ENCODE measurements around the gene ZNF474.

ZNF474 gene

DNA sequence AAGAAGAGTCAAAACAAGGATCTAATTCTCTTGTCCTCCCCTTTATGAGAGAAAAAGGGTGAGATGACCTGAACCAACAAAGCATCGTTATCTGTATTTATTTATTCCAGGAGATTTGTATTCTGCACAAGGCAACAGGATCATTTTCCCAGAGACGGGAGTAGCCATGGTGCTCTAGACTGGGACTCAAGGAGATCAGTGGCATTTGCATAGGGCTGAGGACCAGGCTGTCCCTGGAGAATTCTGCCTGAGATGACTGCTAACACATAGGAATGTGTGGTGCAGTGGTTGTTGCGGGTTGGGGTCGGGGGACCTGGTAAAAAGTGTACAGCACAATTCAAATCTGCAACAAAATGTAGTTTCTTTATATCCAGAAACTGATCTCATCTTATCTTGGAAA lies 22.3 kb upstream of the ZNF474 start:
- Mint-ChIP-seq H3K36me3 (no peaks in the 10 kb centered on the region), H3K27ac (no peak overlapping the region), H3K4me3 (no peak overlapping the region), H3K4me1 (no peaks in the 10 kb centered on the region), H3K27me3 (peaks cover 10% of the 10 kb centered on the region), H3K9me3 (no peaks in the 10 kb centered on the region)
- no peak for ATAC-seq

DNA sequence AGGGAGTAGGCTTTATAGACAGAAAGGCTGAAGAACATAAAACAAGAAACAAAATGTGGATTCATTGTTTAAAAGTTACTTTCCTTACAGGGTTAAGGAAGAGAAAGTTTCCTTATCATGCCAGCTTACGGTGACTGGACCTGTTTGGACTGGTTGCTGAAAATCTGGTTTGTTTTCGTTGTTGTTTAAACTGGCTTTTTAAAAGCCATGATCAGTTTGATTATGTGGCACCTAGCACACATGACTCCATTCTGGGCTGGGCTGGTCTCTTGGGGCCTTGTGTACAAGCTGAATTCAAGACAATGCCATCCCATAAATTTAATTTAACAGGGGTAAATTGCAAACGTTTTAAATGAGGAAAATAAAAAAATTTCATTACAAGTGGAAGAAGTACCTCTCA lies 18.4 kb upstream of the ZNF474 start:
- no peak for ATAC-seq
- Mint-ChIP-seq H3K36me3 (no peaks in the 10 kb centered on the region), H3K9me3 (no peaks in the 10 kb centered on the region), H3K27me3 (peaks cover 10% of the 10 kb centered on the region), H3K4me1 (no peaks in the 10 kb centered on the region), H3K27ac (no peak overlapping the region), H3K4me3 (no peak overlapping the region)

DNA sequence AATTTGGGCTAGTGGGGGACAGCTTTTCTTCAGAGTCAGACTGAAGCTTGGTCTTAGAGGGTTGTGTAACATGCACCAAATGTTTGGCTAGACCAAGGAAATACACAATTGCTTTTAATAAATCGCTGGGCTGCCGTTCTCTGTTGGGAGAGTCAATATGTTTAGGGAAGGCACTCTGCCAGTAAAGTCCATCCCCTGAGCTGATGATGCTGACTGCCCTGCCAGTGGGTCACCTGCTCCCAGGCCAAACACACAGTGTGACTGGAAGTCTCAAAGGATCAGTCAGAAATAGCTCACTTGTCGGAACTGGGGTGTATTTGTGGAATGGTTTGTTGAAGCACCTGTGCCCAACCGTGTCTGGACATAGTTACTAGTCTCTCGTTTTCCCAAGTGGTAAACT lies 17.9 kb upstream of the ZNF474 start:
- no peak overlapping the region for H3K4me3 Mint-ChIP-seq
- ATAC-seq: no peak
- no peaks in the 10 kb centered on the region for H3K36me3 Mint-ChIP-seq
- no peak overlapping the region for H3K27ac Mint-ChIP-seq
- H3K27me3 Mint-ChIP-seq: peaks cover 10% of the 10 kb centered on the region
- no peaks in the 10 kb centered on the region for H3K4me1 Mint-ChIP-seq
- no peaks in the 10 kb centered on the region for H3K9me3 Mint-ChIP-seq

DNA sequence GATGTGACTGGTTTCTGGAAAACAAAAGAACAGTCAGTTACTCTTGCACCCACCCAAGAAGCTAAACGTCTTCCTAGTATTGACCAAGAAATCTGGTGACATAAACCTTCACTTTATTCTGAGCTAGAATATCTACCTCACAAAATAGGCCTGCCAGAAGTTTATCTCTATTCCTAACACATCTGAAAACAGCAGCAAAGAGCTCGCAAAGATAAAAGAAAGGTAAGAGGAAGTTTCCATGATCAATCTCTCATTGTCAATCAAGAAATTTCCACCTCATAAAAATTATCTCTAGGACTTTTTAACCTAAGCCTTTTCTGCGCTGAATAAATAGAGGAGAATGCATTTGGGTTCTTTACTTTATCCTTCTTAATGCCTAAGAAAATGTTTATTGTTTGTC lies 17.3 kb upstream of the ZNF474 start:
- Mint-ChIP-seq H3K27me3 (peaks cover 10% of the 10 kb centered on the region), H3K27ac (no peak overlapping the region), H3K9me3 (no peaks in the 10 kb centered on the region), H3K4me1 (no peaks in the 10 kb centered on the region), H3K4me3 (no peak overlapping the region), H3K36me3 (no peaks in the 10 kb centered on the region)
- no peak for ATAC-seq

DNA sequence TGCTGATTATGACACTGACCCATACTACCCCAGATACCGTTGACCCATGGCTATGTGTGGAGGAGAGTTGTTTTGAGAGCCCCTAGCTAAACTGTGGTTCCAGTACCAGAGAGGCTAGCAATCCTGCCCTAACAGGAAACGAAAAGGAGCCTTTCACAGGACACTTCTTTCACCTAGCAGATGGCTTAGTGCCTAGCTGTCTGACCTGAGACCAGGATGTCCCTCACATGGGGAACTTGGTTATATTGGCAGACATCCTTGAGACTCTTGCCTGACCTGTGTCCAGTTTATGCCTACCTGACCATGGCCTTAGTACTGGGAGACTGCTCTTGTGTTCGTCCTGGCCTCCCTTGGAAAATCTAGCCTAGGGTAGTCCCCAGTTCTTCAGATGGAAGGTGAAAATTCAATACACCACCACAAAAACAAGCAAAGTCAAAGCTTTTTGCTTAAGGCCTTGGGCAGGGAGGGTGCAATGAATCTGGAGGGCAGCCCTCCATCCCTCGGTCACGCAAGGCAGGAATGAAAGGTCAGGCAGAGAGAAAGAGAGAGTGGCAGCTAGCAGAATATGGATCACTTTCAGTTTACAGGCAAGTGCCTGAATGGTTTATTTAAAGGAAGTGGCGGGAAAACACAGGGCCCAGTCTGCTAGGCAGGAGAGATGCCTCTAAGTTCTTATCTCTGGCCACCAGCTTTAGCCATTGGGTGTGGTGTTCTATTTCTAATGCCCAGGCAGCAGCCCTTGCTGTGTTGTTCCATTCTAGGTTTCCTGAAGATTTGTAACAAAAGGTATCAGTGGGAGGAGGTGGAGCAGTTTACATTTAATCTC lies 16.4 kb upstream of the ZNF474 start:
- H3K27me3 Mint-ChIP-seq: peaks cover 2% of the 10 kb centered on the region
- H3K27ac Mint-ChIP-seq: no peak overlapping the region

DNA sequence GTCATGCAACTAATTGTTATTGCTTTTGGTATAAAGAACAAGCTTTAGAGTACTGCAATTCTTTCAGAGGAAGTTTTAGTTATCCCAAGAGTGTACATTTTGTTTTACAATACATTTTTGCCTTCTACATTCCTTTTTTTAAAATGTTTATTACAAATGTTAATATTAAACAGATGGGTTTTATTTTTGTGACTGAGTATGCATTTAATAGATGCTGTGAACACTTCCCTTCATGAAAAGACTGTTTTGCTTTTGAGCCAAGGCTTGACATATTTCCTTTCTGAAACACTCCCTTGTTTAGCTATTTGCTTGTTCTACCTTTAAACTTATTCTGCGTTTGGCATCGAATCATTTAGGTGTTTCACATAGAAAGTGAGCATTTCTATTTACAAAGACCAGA lies 14.8 kb upstream of the ZNF474 start:
- no peak overlapping the region for H3K4me3 Mint-ChIP-seq
- no peaks in the 10 kb centered on the region for H3K9me3 Mint-ChIP-seq
- H3K27me3 Mint-ChIP-seq: no peaks in the 10 kb centered on the region

More for the DNA sequence above, 16.4 kb upstream of the ZNF474 start:
- no peaks in the 10 kb centered on the region for H3K4me1 Mint-ChIP-seq
- no peaks in the 10 kb centered on the region for H3K9me3 Mint-ChIP-seq
- no peaks in the 10 kb centered on the region for H3K36me3 Mint-ChIP-seq
- no peak for ATAC-seq
- H3K4me3 Mint-ChIP-seq: no peak overlapping the region

DNA sequence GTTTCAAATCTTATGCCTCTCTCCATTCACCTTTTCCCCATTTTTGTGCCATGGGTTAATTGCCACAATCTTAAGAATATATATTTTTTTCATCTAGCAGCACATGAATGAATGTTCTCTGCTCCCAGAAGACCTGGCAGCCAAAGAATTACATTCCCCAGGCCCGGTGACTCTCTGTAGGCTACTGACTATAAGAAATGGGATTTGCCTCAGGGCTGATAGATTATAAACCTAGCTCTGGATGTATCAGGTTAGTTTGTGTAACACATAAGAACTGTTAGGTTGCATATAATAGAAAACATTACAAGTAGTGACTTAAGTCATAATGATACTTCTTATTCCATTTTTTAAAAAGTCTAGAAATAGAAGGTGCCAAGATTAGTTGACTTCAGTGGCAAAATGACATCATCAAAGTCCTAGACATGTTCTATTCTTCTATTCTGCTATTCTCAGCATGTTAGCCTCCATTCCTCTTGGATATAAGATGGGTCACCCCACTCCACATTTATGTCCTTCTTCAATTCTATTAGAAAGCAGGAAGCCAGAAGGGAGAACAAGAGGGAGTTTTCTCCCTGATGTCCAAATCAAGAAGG lies 10.9 kb upstream of the ZNF474 start:
- H3K36me3 Mint-ChIP-seq: no peaks in the 10 kb centered on the region
- no peak overlapping the region for H3K27ac Mint-ChIP-seq
- H3K4me1 Mint-ChIP-seq: no peaks in the 10 kb centered on the region
- peaks cover 8% of the 10 kb centered on the region for H3K27me3 Mint-ChIP-seq
- no peaks in the 10 kb centered on the region for H3K9me3 Mint-ChIP-seq
- no peak for ATAC-seq
- H3K4me3 Mint-ChIP-seq: no peak overlapping the region

More for the DNA sequence above, 14.8 kb upstream of the ZNF474 start:
- no peak for ATAC-seq
- H3K4me1 Mint-ChIP-seq: no peaks in the 10 kb centered on the region
- no peaks in the 10 kb centered on the region for H3K36me3 Mint-ChIP-seq
- H3K27ac Mint-ChIP-seq: no peak overlapping the region

DNA sequence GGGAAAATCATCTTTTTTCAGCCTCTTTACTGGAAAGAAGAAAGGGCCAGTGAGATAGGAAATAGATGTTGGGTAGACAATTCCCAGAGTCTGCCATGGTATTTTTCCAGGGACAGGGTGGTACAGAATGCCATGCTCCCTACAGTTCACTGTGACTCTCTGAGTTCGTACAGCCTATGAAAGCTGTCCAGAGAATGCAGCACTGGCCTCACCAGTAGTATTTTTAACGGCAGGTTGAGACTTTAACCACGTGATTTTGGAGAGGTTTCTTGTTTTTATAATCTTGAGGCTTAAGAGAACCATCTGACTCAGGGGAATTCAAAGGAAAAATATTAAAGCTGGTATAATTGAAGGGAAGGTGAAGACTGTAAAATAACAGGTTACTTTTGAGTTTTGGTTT lies 10.1 kb upstream of the ZNF474 start:
- H3K4me3 Mint-ChIP-seq: no peak overlapping the region
- H3K27ac Mint-ChIP-seq: no peak overlapping the region
- no peak for ATAC-seq
- peaks cover 8% of the 10 kb centered on the region for H3K27me3 Mint-ChIP-seq
- no peaks in the 10 kb centered on the region for H3K9me3 Mint-ChIP-seq
- H3K36me3 Mint-ChIP-seq: no peaks in the 10 kb centered on the region
- no peaks in the 10 kb centered on the region for H3K4me1 Mint-ChIP-seq

DNA sequence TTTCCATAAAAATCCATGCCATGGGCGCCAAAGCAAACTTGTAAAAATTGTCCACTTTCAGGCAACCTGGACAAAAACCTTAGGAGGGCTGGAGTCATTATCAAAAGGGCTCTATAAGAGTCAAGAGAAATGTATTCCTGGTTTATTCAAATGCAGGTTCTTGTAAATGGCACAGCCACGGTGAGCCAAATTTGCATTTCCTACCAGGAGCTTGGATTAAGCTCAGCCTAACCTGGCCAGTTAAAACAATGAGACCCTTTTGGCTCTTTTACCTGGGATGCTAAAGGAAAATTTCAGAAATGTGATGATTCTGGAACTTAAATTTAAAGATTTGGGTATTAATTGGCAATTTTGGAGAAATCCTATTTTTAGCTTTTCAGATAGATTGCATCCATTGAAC lies 8.9 kb upstream of the ZNF474 start:
- H3K36me3 Mint-ChIP-seq: no peaks in the 10 kb centered on the region
- no peak overlapping the region for H3K27ac Mint-ChIP-seq
- no peaks in the 10 kb centered on the region for H3K9me3 Mint-ChIP-seq
- peaks cover 8% of the 10 kb centered on the region for H3K27me3 Mint-ChIP-seq
- no peaks in the 10 kb centered on the region for H3K4me1 Mint-ChIP-seq
- no peak overlapping the region for H3K4me3 Mint-ChIP-seq
- ATAC-seq: no peak

DNA sequence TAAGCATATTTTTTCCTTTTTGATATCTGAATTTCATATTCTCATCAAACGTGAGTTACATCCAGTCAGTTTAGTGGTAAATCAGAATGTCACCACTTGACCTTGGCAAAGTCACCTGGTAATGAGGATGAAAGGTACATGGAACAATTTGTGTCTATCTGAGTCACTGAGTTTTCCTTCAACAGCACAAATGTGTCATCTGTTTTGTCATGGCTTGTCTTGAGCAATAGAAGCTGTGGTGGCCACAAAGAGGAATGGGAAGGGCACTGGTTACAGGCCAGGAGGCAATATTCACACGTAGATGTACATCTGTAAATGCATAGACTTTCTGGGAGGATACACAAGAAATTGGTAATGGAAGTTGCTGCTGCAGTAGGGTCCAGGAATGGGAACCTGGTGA lies 8.4 kb upstream of the ZNF474 start:
- Mint-ChIP-seq H3K9me3 (no peaks in the 10 kb centered on the region), H3K36me3 (no peaks in the 10 kb centered on the region), H3K4me3 (no peak overlapping the region), H3K27ac (no peak overlapping the region), H3K4me1 (no peaks in the 10 kb centered on the region), H3K27me3 (peaks cover 8% of the 10 kb centered on the region)
- no peak for ATAC-seq

DNA sequence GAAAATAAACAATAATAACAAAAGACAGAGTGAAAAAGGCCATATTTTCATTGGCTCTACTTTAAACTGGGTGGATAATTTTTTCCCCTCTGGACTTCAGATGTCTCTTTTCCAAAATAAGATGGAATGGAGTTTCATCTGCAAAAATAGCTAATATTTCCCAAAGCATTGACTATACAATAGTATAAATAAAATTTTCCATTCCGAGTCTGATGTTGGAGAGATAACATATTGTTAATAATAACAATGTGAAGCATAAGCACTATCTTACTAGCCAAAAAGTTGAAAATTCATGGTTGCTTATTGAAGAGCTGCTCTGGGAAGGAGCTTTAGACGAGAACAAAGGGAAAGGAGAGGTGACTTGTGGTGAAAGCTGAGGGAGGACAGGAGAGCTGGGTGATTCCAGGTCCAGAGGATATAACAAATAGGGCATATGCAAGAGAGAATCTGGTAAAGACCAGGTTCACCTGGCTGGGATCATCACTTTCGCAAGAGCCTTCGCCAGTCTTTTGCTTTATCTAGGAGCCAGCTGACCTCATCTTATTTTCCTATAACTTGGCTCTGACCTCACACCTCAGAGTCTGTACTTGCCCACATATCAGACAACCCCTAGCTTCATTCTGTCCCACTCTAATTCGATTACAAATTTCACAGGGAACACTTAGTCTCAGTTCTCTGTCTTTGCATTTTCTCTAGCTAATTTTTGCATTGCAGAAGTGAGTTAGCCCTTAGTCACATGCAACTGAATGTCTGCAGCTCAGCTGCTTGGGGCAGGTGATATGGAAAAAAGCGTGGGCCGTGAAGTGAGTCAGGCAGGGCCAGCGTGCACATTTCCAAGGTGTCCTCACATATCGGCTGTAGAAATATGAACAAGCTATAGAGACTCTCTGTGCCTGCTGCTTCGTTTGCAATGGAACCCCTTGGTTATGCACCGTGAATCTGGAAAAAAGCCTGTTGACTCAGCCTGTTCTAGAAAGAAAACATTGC lies 7.6 kb upstream of the ZNF474 start:
- Mint-ChIP-seq H3K27ac (no peak overlapping the region), H3K4me3 (no peak overlapping the region), H3K9me3 (no peaks in the 10 kb centered on the region), H3K36me3 (no peaks in the 10 kb centered on the region), H3K4me1 (no peaks in the 10 kb centered on the region), H3K27me3 (peaks cover 8% of the 10 kb centered on the region)
- no peak for ATAC-seq

DNA sequence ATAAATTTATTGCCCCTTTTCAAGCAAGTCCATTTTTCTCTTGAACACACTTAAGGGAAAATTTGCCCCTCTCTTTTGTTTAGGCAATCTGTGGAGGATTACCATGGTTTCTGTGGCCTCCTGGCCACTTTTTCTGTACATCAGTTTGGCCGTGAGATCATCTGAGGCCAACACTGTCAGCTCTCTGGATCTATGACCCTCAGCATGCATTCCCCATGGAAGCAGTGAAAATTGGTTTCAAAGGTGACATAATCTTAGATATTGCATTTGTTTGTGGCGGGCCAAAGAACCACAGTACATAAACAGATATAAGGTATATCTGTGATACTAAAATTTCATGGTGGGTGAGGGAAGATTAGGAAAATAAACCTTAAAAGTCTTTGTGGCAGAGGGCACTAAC lies 4.6 kb upstream of the ZNF474 start:
- Mint-ChIP-seq H3K4me3 (no peak overlapping the region), H3K36me3 (no peaks in the 10 kb centered on the region), H3K27ac (no peak overlapping the region), H3K9me3 (no peaks in the 10 kb centered on the region), H3K27me3 (peaks cover 8% of the 10 kb centered on the region), H3K4me1 (no peaks in the 10 kb centered on the region)
- ATAC-seq: no peak

DNA sequence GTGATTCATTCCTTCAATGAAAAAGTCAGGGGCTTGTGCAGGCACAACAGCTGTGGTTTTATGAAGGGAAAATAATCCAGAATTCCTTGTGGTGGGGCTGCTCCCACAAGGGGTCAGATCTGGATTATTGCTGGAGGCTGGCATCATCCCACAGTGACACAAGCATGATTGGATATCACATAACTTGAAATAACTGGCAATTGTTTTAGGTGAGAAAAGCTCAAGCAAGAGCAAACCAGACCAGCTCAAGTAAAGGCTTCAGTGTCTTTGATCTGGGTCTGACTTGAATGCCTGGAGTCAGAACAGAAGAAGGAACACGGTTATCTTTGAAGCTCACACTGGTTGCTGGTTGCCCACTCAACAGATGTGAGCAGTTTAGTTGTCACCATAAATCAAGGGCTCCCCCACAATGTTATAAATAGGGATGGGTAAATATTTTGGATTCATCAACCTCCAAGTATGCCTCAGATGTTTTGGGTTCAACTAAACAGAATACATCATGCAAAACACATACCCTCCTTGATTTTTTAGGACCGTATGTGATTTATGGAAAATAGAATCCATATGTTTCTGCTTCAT lies 3.1 kb upstream of the ZNF474 start:
- peaks cover 8% of the 10 kb centered on the region for H3K27me3 Mint-ChIP-seq
- no peak for ATAC-seq
- H3K27ac Mint-ChIP-seq: no peak overlapping the region
- peaks cover 2% of the 10 kb centered on the region for H3K9me3 Mint-ChIP-seq
- H3K4me3 Mint-ChIP-seq: no peak overlapping the region
- no peaks in the 10 kb centered on the region for H3K36me3 Mint-ChIP-seq
- no peaks in the 10 kb centered on the region for H3K4me1 Mint-ChIP-seq

DNA sequence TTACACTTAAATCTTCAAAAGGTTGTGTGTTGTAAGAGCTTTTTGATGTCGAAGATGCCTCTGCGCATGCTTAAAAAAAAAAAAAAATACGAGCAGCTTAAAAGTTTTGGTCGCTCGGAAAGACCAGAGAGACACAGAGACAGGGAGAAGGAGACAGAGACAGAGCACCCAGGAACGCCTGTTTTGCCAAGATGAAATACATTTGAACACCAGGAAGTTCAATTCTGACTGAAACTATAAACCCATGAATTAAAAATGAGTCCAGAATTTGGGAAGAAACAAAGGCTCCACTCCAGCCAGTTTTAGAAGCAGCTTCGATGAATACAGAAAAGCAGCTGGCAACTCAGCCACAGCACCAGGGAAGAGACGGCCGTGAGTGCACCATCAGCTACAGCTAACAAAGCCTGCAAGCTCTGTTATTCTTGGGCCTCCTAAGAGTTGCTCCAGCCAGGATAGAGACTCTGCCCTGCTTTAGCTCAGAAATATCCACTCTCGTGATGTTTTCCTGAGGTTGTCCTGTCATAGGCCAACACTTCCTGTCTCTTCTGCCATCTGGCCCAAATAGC lies 2.5 kb upstream of the ZNF474 start:
- H3K4me3 Mint-ChIP-seq: no peak overlapping the region
- H3K4me1 Mint-ChIP-seq: no peaks in the 10 kb centered on the region
- peaks cover 8% of the 10 kb centered on the region for H3K27me3 Mint-ChIP-seq
- no peak for ATAC-seq
- H3K27ac Mint-ChIP-seq: no peak overlapping the region
- peaks cover 2% of the 10 kb centered on the region for H3K9me3 Mint-ChIP-seq
- no peaks in the 10 kb centered on the region for H3K36me3 Mint-ChIP-seq

DNA sequence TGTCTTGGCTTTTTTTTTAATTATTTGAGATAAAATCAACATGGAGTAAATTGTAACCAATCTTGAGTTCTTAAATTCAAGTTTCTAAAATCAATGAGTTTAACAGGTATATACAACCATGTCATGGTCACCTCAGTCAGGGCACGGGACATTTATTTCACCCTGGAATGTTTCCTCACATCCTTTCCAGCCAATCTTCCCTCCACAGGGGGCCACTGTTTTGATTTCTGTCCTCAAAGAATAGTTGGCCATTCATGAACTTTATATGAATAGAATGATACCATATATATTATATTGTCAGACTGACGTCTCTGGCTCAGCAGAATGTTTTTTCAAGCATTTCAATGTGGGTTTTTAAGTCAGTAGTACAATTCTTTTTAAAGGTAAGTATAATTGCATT lies 806 bp downstream of the ZNF474 start:
- H3K27ac Mint-ChIP-seq: no peak overlapping the region
- H3K36me3 Mint-ChIP-seq: no peaks in the 10 kb centered on the region
- no peaks in the 10 kb centered on the region for H3K4me1 Mint-ChIP-seq
- no peak for ATAC-seq
- H3K4me3 Mint-ChIP-seq: no peak overlapping the region
- H3K9me3 Mint-ChIP-seq: peaks cover 2% of the 10 kb centered on the region
- H3K27me3 Mint-ChIP-seq: no peaks in the 10 kb centered on the region

All from stimulated activated memory B cell treated with anti-CD40 and anti-IgM and Interleukin-4, amounts not matched to agents 10 μg/mL and 1 μg/mL and 100 μg/mL, for 72 hours (primary cell).